DMS153 treated with DMSO at 0.1 percent for 48 hours (cell line): Measurements from ENCODE around the gene SYCP2L.
"Not testable (repeated sequence)": the region's sequence is repeated elsewhere in the genome, so short reads cannot be mapped to it uniquely, and the experiment has no call there.

Experiments
- DNase-seq: peaks from one replicate; lab custom pipeline; 2025; ENCODE audit not compliant: unreplicated experiment; lab: John Stamatoyannopoulos, UW

The SYCP2L gene

GRCh38 chr6:10877871-10878270 lies 9.0 kb upstream of the SYCP2L start:
- no peak for DNase-seq

- no peak for DNase-seq
Measured at GRCh38 chr6:10880366-10880765, 6.5 kb upstream of the SYCP2L start.

GRCh38 chr6:10882253-10882630 lies 4.6 kb upstream of the SYCP2L start:
- DNase-seq, result not testable (repeated sequence)

- no peak for DNase-seq
Measured at GRCh38 chr6:10882657-10883171, 4.1 kb upstream of the SYCP2L start.

- DNase-seq, result no peak
Measured at GRCh38 chr6:10883312-10884244, 3.3 kb upstream of the SYCP2L start.

GRCh38 chr6:10884245-10884972 lies 2.4 kb upstream of the SYCP2L start:
- DNase-seq, result no peak

- DNase-seq, result not testable (repeated sequence)
Measured at GRCh38 chr6:10886365-10886690, 524 bp upstream of the SYCP2L start.

- no peak for DNase-seq
Measured at GRCh38 chr6:10890151-10890550, 3.3 kb downstream of the SYCP2L start.

GRCh38 chr6:10891960-10892359 lies 5.1 kb downstream of the SYCP2L start:
- no peak for DNase-seq

- no peak for DNase-seq
Measured at GRCh38 chr6:10894958-10895357, 8.1 kb downstream of the SYCP2L start.

- no peak for DNase-seq
Measured at GRCh38 chr6:10896691-10897090, 9.8 kb downstream of the SYCP2L start.

GRCh38 chr6:10901770-10902169 lies 14.9 kb downstream of the SYCP2L start:
- no peak for DNase-seq

- no peak for DNase-seq
Measured at GRCh38 chr6:10904015-10904414, 17.2 kb downstream of the SYCP2L start.

- DNase-seq, result no peak
Measured at GRCh38 chr6:10908228-10908627, 21.4 kb downstream of the SYCP2L start.

- not testable (repeated sequence) for DNase-seq
Measured at GRCh38 chr6:10919520-10919919, 32.7 kb downstream of the SYCP2L start.

GRCh38 chr6:10933126-10933525 lies 46.3 kb downstream of the SYCP2L start:
- DNase-seq, result no peak

GRCh38 chr6:10939840-10940239 lies 53.0 kb downstream of the SYCP2L start:
- DNase-seq, result no peak

GRCh38 chr6:10945845-10946244 lies 59.0 kb downstream of the SYCP2L start:
- no peak for DNase-seq

GRCh38 chr6:10947966-10948365 lies 61.1 kb downstream of the SYCP2L start:
- no peak for DNase-seq

- no peak for DNase-seq
Measured at GRCh38 chr6:10949579-10950490, 63.0 kb downstream of the SYCP2L start.

- DNase-seq, result no peak
Measured at GRCh38 chr6:10951675-10952282, 64.9 kb downstream of the SYCP2L start.
